ENCODE data around the gene CLECL1.
A peak's percentile ranks its signal among the peaks of the same experiment; 100 is the strongest.
"Not testable (repeated sequence)": the region's sequence is repeated elsewhere in the genome, so short reads cannot be mapped to it uniquely, and the experiment has no call there.

Gene CLECL1

GRCh38 chr12:9750276-9751203, 17.6 kb upstream of the CLECL1 start:
- ChIA-PET CTCF (interaction anchor here (0.6 to 16.7 kb wide), 63 partner anchors 8 to 999 kb away, joined by 3 to 287 read pairs (median 5); partner anchors contain the start of genes CD69, CLEC12B, CLEC2A and CLEC2B), POLR2A (interaction anchor here (0.6 to 1.1 kb wide), 2 partner anchors 9 to 10 kb away, joined by 5 to 6 read pairs; partner anchors contain the start of gene CD69)
- peak; percentile 66 for TF ChIP-seq CTCF (IDR thresholded peaks at IDR 0.05; ENCODE audit: control extremely low read depth, extremely low read depth, low read depth, missing control alignments)
- peak; percentile 54 for DNase-seq (ENCODE audit: extremely low spot score)

DNA sequence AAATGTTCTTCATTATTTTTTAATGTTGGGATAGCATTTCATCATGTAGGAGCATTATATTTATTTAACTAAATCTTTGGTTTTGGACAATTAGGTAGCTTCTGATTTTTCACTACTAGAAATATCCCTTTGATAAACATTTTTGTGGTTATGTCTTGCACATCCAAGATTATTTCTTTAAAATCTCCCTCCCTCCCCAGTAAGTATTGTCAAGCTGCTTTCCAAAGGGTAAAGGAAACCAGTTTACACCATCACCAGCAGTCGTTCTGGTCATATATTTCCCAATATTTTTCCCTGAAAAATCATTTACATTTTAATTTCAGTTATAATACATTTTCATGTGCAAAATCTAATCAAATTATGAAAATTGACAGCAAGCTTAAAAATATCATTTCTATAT, 16.7 kb upstream of the CLECL1 start:
- ChIA-PET CTCF (interaction anchor here (1.0 to 16.7 kb wide), 36 partner anchors 9 to 391 kb away, joined by 3 to 287 read pairs (median 7); partner anchors contain the start of genes CD69, CLEC12B, CLEC2A and CLEC2D), POLR2A (no interaction called here)
- no peak for DNase-seq (ENCODE audit: extremely low spot score)
- no peak for TF ChIP-seq CTCF (IDR thresholded peaks at IDR 0.05; ENCODE audit: control extremely low read depth, extremely low read depth, low read depth, missing control alignments)

- no peak for TF ChIP-seq CTCF (IDR thresholded peaks at IDR 0.05; ENCODE audit: control extremely low read depth, extremely low read depth, low read depth, missing control alignments)
- DNase-seq (ENCODE audit: extremely low spot score): no peak
- CTCF ChIA-PET: interaction anchor here (1.7 to 16.7 kb wide), 3 partner anchors 37 to 110 kb away, joined by 4 to 287 read pairs (median 6); no protein-coding TSS in a partner anchor
- POLR2A ChIA-PET: no interaction called here
These were observed 12.3 kb upstream of the CLECL1 start for GRCh38 chr12:9745199-9745598.

DNA sequence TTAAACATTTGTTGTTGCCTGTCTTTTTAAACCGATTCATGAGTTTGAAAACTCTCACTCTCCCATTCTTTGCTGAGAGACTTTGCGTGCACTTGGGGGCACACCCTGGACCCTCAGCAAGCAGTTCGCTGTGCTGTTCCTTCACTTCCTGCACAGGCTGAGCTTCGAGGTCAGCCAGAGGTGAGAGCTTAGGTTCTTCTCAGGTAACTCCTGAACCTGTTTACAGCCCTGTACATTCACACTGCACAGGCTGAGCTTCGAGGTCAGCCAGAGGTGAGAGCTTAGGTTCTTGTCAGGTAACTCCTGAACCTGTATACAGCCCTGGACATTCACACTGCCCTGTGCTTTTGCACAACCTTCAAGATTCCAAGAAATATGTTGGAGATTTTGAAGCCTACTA, 9.8 kb upstream of the CLECL1 start:
- ChIA-PET CTCF (interaction anchor here (0.6 to 16.7 kb wide), 32 partner anchors 9 to 798 kb away, joined by 3 to 287 read pairs (median 6); partner anchors contain the start of genes CD69 and CLECL1), POLR2A (interaction anchor here (0.6 to 0.8 kb wide), 3 partner anchors 18 to 95 kb away, joined by 3 read pairs; partner anchors contain the start of gene CD69)
- no peak for TF ChIP-seq CTCF (IDR thresholded peaks at IDR 0.05; ENCODE audit: control extremely low read depth, extremely low read depth, low read depth, missing control alignments)

DNA sequence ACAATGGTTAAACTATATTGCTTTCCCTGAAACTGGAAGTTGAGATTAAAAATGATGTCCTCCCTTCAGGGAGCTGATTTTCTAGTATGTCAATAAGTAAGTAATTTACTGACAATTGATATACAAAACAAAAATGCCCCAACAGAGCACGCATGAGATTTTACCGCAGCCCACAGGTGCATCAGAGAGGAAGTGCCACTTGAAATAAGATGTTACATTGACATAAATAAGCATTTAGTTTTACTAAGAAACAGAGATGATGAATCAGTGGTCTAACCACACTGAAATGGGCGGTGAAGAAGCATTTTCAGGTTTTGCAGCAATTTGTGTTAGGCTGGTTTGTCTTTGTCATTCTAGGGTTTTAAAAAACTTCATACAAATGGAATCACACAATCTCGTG, 8.8 kb upstream of the CLECL1 start:
- ChIA-PET POLR2A (no interaction called here), CTCF (interaction anchor here (1.1 to 16.7 kb wide), 9 partner anchors 10 to 131 kb away, joined by 4 to 287 read pairs (median 12); partner anchors contain the start of gene CD69)
- DNase-seq (ENCODE audit: extremely low spot score): peak; percentile 54
- TF ChIP-seq CTCF (IDR thresholded peaks at IDR 0.05; ENCODE audit: control extremely low read depth, extremely low read depth, low read depth, missing control alignments): no peak

More for the DNA sequence above, 9.8 kb upstream of the CLECL1 start:
- DNase-seq (ENCODE audit: extremely low spot score): no peak

GRCh38 chr12:9740106-9740750, 7.3 kb upstream of the CLECL1 start:
- no peak for TF ChIP-seq CTCF (IDR thresholded peaks at IDR 0.05; ENCODE audit: control extremely low read depth, extremely low read depth, low read depth, missing control alignments)
- POLR2A ChIA-PET: no interaction called here
- DNase-seq (ENCODE audit: extremely low spot score): no peak
- CTCF ChIA-PET: interaction anchor here (2.5 to 16.7 kb wide), 3 partner anchors 11 to 59 kb away, joined by 11 to 287 read pairs (median 51); no protein-coding TSS in a partner anchor

GRCh38 chr12:9739404-9740105, 6.7 kb upstream of the CLECL1 start:
- DNase-seq (ENCODE audit: extremely low spot score): not testable (repeated sequence)
- POLR2A ChIA-PET: interaction anchor here (0.8 kb wide), 1 partner anchor 21 kb away, joined by 3 read pairs; the partner anchor contains the start of gene CD69
- CTCF ChIA-PET: interaction anchor here (1.6 to 5.5 kb wide), 3 partner anchors 9 to 17 kb away, joined by 4 to 51 read pairs (median 11); no protein-coding TSS in a partner anchor

DNA sequence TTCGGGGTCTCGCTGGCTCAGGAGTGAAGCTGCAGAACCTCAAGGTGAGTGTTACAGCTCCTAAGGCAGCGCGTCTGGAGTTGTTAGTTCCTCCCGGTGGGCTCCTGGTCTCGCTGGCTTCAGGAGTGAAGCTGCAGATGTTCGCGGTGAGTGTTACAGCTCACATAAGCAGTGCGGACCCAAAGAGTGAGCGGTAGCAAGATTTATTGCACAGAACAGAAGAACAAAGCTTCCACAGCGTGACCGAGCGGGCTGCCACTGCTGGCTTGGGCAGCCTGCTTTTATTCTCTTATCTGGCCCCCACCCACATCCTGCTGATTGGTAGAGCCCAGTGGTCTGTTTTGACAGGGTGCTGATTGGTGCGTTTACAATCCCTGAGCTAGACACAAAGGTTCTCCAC, 6.0 kb upstream of the CLECL1 start:
- POLR2A ChIA-PET: interaction anchor here (0.8 kb wide), 1 partner anchor 22 kb away, joined by 3 read pairs; the partner anchor contains the start of gene CD69
- CTCF ChIA-PET: interaction anchor here (1.6 to 5.5 kb wide), 3 partner anchors 9 to 16 kb away, joined by 4 to 51 read pairs (median 11); no protein-coding TSS in a partner anchor
- DNase-seq (ENCODE audit: extremely low spot score): not testable (repeated sequence)

All from GM10248 (cell line).